Ureter (tissue), 1 donor: Measurements from ENCODE around the gene LIN9. TPM values are rescaled to one million over a fixed set of nuclear protein-coding genes. Genes with fewer than 3 reads are reported as not detected.
"Not testable (repeated sequence)": the region's sequence is repeated elsewhere in the genome, so short reads cannot be mapped to it uniquely, and the experiment has no call there.

Experiments used
- DNase-seq: peaks from one replicate; pipeline ENCODE4 v3.0.0-alpha.2; 2020; ENCODE audit warnings: low spot score
- total RNA-seq: library from RNA; stranded (reverse); gene quantifications from one replicate; pipeline ENCODE4 v1.2.4, GENCODE V29; 2023
- donor health status: DM: yes; HTN: yes; CAD: no.

Gene LIN9
- total RNA-seq, 1 donor from 2014 or later = 2.7 TPM

DNA sequence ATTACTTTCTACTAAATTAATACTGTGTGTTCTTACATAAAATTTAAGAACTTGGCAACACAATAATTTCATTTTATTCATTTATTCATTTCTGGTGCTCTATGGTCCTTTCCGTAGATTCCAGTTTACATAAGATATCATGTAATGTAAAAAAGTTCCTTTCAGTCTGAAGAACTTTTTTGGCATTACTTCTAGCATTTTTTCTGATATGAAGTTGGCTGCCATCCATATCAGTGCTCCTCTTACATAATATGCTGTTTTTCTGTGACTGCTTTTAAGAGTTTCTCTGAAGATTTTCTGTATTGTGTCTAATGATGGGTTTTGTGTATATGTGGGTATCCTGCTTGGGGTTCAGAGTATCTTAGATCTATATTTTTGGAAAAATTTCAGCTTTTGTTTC lies 34.8 kb downstream of the LIN9 start:
- DNase-seq = no peak

DNA sequence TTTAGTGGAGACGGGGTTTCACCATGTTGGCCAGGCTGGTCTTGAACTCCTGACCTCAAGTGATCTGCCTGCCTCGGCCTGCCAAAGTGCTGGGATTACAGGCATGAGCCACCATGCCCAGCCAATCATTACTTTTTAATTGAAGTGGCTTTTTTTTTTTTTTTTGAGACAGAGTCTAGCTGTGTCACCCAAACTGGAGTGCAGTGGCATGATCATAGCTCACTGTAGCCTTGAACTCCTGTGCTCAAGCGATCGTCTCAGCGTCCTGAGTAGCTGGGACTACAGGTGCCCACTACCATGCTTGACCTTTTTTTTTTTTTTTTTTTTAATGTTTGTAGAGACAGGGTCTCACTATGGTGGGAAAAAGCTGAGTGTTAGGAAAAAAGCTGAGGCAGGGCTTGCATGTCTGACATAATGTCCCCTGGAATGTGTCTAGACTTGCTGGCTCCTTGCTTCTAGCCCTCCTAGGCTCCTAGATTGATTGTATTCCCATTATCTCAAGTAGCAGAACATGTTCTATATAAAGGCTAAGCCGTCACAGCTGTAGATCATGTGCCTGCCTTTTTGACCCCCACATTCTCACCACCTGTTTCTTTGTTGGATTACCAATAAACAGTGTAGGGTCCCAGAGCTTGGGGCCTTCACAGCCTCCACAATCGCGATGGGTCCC lies 36.6 kb downstream of the LIN9 start:
- not testable (repeated sequence) for DNase-seq

DNA sequence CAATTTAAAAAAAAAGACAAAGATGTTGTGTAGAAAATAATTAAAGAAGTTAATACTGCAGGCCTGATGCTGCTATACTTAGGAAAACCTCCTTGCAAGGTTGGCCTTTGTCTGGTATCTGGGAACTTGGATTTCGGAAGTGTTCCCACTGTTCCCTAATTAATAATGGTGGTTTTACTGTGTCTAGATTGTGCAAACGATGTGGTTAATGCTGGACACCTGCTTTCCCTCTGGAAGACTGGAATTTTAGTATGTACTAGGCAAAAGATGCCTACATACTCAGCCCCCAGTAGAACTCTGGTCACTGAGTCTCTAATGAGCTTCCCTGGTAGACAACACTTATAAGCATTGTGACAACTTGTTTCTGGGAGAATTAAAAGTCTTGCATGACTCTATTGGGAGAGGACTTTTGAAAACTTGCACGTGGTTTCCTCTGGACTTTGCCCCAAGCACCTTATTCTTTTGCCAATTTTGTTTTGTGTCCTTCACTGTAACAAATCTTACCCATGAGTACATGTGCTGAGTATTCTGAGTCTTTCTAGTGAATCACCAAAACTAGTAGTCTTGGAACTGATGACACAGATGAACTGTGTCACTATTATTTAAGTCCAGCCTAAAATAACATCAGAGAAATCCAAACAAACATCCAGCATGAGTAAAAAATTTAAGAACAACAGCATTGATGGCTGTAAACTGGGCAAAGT lies 40.4 kb downstream of the LIN9 start:
- no peak for DNase-seq

DNA sequence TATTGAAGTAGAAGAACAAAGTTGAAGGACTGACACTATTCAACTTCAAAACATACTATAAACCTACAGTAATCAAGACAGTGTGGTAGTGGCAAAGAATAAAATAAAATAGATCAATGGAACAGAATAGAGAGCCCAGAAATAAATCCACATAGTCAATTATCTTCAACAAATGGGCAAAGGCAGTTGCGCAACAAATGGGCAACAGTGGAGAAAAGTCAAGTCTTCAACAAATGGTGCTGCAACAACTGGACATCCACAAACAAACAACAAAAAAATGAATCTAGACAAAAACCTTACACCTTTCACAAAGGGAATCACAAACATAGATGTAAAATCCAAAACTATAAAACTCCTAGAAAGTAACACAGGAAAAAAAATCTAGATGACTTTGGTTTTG lies 47.1 kb downstream of the LIN9 start:
- no peak for DNase-seq

DNA sequence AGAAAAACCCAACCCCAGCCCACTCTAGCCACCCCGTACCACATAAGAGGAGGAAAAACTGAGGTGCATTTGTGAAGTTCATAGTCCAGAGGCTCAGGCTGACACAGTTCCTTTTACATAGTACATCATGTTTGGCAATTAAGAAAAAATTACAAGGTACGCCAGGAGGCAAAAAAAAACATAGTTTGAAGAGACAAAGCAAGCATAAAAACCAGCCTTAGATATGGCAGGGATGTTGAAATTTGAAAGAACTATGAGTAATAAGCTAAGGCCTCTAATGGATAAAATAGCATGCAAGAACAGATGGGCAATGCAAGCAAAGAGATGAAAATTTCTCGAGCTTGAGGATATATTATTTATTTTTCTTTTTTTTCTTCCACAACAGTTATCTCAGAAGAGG lies 53.6 kb downstream of the LIN9 start:
- no peak for DNase-seq

DNA sequence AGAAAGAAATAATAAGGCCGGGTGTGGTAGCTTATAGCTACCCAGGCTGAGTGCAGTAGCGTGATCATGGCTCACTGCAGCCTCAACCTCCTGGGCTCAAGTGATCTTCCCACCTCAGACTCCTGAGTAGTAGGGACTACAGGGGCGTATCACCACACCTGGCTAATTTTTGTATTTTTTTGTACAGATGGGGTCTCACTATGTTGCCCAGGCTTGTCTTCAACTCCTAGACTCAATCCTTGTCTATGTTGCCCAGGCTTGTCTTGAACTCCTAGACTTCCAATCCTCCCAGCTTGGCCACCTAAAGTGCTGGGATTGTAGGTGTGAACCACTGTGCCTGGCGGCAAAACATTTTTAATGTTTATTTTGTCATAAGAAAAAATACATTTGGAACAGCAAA lies 55.0 kb downstream of the LIN9 start:
- DNase-seq = no peak

DNA sequence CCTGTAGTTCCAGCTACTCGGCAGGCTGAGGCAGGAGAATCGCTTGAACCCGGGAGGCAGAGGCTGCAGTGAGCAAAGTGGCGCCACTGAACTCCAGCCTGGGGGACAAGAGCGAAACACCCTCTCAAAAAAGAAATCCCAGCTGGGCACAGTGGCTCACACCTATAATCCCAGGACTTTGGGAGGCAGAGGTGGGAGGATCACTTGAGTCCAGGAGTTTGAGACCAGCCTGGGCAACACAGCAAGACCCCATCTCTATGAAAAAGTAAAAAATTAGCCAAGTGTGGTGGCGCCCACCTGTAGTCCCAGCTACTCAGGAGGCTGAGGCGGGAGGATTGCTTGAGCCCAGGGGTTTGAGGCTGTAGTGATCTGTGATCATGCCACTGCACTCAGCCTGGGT lies 56.1 kb downstream of the LIN9 start:
- not testable (repeated sequence) for DNase-seq

DNA sequence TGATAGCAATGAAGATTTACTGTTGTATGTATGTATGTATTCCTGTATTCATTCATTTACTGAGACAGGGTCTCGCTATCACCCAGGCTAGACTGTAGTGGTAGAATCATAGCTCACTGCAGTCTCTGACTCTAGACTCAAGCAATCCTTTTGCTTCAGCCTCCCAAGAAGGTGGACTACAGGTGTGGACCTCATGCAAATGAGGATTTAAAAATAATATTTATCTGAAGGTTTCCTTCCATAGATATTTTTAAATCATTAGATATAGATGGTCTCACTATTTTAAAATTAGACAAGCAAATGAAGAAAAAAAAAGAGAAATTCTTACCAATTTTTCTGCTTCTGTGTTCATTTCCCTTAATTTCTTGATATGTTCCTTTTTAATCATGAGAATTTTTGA lies 58.5 kb downstream of the LIN9 start:
- DNase-seq = no peak

DNA sequence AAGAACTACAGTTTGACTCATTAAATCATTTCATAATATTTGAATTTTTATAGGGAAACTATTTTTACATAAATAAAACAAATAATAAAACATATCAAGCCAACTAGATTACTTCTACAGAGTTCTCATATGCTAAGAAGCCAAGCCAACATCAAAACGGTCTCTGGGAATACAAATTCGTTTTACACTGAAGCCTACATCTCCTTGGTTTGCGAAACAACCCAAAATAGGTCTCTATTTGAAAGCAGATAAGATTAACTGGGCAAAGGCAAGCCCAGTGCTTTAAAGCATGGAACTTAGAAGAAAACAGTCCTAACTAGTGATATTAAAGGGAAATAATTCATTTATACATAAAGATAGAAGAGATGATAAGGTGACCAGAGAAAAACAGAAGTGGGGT lies 60.2 kb downstream of the LIN9 start:
- no peak for DNase-seq

DNA sequence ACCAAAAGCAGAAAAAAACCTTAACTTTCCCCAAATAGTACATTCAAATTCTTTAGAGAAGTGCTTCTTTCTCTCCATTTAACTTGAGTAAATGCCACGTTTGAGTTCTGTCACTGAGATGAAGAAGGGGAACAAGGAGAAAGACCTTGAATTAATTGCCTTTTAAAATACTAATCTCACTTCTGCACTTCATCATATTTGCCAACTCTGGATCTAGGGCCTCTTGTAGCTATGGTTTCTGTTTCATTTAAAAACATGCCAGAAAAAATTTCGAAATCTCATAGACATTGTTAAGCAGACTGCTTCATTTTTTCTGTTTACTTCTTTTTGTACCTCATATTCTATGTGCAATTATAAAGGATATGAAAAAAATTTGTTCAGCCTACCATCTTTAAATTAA lies 60.9 kb downstream of the LIN9 start:
- no peak for DNase-seq

DNA sequence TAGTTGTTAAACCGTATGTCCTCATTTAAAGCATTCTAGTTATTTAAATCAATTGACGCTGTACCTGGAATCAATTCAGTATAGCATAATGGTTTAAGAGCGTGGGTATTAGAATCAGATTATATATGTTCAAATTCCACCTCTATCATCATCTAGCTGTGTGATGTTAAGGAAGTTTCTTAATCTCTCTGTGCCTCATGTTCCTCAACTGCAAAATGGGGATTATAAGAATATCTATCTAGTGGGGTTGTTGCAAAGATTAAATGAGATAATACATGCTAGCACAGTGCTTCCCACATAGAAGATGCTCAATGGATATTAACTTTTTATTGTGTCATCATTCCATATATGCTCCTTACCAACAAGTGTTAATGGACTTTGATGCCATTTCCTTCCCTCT lies 69.5 kb downstream of the LIN9 start:
- DNase-seq = no peak

DNA sequence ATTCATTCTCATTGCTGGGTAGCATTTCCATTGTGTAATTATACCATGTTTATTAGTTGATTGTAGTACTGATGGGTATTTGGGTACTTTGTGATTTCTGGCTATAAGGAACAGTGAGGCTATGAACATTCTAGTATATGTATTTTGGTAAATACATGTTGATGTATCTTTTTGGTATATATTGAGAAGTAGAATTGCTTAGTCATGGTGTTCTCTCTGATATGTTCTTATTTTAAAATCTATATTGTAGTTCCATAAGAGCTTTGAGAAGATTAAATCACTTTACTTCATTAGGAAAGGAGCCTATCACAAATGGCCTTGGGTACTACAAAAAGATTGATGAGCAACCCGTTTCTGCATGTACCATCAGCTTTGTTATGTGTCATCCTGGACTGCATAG lies 72.1 kb downstream of the LIN9 start:
- no peak for DNase-seq

DNA sequence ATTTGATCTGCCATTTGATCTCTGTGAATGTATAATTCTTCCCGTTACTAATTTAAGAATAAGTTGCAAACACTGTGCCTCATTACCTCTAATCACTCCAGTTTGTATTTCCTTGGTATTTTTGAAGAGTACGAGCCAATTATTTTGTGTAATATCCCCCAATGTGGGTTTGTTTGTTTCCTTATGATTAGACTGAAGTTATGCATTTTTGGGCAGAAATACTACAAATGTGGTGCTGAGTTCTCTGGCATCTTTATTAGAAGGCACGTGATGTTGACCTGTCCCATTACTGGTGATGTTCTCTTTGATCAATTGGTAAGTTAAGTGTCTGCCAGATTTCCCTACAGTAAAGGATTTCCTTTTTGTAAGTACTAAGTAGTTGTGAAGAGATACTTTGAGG lies 75.2 kb downstream of the LIN9 start:
- no peak for DNase-seq

DNA sequence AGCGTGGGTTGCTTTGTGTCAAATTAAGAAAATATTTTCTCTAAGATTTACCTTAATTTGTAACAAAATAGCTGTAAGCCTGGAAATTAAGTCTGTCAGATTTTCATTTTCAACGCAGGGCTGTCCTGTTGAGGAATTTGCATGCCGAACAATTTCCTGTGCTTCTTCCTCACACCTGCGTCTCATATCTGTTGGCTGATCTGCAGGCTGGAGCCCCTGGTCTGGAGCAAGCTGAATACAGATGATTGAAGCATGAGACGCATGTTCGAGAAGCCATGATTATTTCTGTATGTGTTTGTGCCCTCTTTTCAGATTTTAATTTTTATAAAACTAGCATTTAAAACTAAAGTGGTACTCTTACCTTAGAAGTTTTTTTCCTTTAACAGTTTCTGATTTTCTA lies 75.7 kb downstream of the LIN9 start:
- no peak for DNase-seq

DNA sequence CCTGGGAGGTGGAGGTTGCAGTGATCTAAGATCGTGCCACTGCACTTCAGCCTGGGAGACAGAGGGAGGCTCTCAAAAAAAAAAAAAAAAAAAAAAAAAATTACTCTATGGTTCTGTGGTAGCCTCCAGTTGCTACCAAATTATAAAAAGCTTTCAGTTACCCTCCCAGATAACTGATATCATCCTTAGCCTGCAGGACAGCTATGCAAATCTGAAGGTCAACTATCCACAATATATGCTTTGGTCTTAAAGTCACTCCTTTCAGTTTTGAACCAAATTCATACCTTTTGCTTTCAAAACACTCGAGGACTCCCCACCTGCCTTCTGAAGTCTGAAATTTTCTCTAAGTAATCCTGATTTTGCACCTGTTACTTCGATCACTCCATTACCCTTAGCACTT lies 82.4 kb downstream of the LIN9 start:
- no peak for DNase-seq

DNA sequence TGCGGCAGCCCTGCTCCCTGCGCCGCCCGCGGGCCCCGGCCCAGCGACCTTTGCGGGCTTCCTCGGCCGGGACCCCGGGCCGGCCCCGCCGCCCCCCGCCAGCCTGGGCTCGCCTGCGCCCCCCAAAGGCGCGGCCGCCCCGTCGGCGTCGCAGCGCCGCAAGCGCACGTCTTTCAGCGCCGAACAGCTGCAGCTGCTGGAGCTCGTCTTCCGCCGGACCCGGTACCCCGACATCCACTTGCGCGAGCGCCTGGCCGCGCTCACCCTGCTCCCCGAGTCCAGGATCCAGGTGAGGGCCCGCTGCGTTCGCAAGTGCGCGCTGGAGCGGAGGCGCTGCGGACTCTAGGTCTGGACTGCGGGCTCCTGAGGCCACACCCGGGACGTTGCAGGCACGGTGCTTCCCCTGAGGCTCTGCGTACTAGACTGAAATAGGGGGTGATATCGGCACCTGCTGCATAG lies 85.1 kb downstream of the LIN9 start:
- DNase-seq = no peak

DNA sequence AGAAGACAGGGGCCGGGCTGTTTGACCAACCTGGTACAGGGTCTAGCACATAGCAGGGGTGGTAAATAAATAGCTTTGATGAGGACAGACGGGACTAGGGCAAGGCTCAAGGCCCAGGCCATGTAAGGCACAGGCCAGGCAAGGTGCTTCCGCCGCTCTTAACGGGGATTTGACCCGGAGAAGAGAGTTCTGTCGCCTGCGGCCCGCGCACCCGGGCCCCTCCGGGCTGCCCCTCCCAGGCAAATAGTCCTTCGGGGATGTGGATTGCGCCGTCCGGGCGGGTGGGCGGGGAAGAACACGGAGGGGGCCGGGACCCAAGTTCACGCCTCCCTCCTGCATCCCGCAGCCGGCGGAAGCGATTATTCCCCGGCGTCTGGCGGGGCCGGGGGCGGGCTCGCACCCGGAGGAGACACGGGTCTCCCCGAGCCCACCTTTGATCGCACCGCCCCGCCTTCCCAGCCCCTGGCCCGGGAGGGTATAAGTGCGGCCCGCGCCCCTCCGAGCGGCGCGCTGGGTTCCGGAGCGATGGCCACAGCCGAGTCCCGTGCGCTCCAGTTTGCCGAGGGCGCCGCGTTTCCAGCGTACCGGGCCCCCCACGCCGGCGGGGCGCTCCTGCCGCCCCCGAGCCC lies 85.7 kb downstream of the LIN9 start, which contains the start of gene MIXL1:
Gene MIXL1, plus strand, starts transcription at position 508 of the 629 bp plus-strand sequence. Its CDS starts 18 bp downstream, at position 526.
- no peak for DNase-seq

DNA sequence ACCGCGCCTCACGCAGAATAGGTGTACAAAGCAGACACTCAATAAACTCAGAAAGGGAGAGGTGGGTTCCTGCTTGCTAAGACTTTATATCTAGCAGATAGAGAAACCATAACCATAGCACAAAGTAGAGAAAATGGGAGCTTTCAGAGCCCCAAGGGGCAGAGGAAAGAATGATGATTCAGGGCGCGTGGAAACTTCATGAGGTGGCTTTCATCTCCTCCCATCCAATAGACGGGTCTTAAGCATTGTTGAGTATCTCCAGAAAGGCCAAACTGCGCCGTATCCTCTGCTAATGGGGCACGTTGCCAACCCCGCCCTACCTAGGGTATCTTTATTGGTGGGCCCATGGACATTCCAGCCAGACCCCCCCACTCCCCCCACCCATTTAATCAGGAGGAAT lies 86.3 kb downstream of the LIN9 start:
- no peak for DNase-seq

DNA sequence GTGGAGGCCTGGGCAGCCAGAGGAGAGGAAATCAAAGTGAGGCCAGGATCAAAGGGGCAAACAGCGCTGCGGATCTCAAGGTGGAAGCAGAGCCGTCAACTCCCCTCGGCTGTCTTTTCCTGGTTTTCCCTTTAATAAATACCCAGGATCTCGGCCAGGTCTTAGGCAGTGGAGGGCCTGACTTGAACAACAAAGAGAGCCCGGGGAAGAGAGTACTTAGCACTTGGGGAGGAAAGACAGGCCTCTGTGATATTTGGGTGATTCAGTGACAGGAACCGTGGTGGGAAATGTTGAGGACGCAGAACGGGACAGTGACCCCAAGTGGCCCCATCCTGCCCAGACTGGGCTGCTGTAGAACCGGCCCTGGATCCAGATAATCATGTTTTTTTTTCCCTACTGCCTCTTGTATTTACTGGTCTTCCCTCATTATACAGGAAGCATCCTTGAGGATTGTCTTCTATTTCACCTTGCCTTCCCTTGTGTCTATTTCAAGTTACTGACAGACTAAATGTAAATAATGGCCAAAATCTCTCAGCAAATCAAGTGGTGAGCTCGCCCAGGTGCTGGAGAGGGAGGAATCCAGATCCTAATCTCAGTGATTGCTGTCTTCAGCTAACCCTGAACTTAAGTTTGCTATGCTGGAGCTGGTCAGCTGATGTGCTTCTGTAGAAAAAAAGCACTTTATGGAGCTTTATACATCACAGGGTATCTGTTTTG lies 88.3 kb downstream of the LIN9 start:
- DNase-seq = no peak

DNA sequence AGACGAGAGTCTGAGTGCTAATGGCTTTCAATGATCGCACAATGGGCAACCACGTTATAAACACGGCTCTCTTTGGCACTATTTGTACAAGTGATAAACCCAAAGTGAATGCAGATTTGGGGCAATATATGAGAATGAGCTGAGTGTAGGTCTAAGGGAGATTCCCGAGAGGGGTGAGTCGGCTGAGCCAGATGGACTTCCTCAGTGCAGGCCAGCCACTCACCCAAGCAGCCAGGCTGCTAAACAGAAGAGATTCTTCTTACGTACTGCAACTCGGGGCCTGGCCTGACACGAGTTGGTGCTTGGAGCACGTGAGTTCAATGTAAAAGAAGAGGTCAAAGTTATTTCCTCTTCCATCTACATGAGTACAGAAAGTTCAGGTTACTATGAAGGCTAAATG lies 91.7 kb downstream of the LIN9 start:
- DNase-seq = no peak

DNA sequence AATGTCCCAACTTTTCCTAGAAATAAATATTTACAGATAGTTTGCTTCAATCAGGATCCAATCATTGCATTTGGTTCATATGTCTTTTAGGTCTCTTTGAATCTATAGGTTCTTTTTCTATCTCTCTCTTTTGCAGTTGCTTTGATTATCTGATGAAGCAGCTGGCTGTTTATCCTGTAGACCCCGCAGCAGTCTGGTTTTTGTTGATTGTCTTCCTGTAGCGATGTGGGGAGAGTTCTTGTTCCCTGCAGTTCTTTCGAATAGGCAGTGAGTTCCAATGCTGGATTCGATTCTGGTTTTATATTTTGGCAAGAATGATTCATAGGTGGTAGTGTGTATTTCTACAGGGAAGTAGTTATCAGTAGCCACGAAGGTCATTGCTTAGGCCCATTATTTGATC lies 92.9 kb downstream of the LIN9 start:
- DNase-seq = no peak

DNA sequence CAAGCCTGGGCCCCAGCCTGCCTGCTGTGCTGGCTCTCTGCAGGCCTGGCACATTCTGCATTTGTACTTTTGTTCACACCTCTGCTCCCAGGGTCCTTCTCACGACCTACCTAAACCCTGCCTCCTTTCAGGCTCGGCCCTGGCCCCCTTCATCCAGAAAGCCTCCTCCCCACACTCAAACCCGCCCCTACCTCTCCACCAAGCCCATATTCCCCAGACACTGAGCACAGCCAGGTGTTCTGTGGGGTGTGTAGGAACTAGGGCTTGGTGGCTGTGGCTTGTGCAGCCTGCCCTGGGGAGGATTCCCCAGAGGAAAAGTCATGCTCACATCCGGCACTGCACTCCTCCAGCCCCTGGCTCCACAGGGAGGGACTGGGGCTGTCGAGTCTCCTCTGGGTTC lies 93.7 kb downstream of the LIN9 start:
- no peak for DNase-seq
